RKO (cell line): ENCODE measurements around the gene PAF1.

Source experiments
- DNase-seq: peaks from one replicate; pipeline ENCODE4 v3.0.0-alpha.2; 2016; ENCODE audit warnings: low spot score

PAF1 gene

GRCh38 chr19:39416152-39417120 is 25.5 kb upstream of the PAF1 start:
- no peak for DNase-seq

- DNase-seq = no peak
Measured at GRCh38 chr19:39415111-39416046, 24.5 kb upstream of the PAF1 start.

- no peak for DNase-seq
Measured at GRCh38 chr19:39413911-39414608, 23.2 kb upstream of the PAF1 start.

- DNase-seq = peak; percentile 55
Measured at GRCh38 chr19:39413272-39413910, 22.5 kb upstream of the PAF1 start.

- DNase-seq = no peak
Measured at GRCh38 chr19:39412867-39413271, 22.0 kb upstream of the PAF1 start.

GRCh38 chr19:39412100-39412866 is 21.4 kb upstream of the PAF1 start, which contains the start of gene PLEKHG2:
TSS of gene PLEKHG2 (plus strand) at chr19:39412669. CDS start at chr19:39414087, 1,418 bp downstream.
- DNase-seq = peak; percentile 99

- DNase-seq = peak; percentile 93
Measured at GRCh38 chr19:39411832-39412099, 20.9 kb upstream of the PAF1 start.

GRCh38 chr19:39411081-39411831 is 20.4 kb upstream of the PAF1 start:
- DNase-seq = peak; percentile 67

- DNase-seq = no peak
Measured at GRCh38 chr19:39410831-39411080, 19.9 kb upstream of the PAF1 start.

- peak; percentile 61 for DNase-seq
Measured at GRCh38 chr19:39410017-39410830, 19.3 kb upstream of the PAF1 start.

- DNase-seq = peak; percentile 69
Measured at GRCh38 chr19:39409208-39410016, 18.5 kb upstream of the PAF1 start.

- DNase-seq = peak; percentile 75
Measured at GRCh38 chr19:39408392-39409207, 17.7 kb upstream of the PAF1 start.

GRCh38 chr19:39407660-39408391 is 16.9 kb upstream of the PAF1 start:
- peak; percentile 58 for DNase-seq

- no peak for DNase-seq
Measured at GRCh38 chr19:39407410-39407659, 16.4 kb upstream of the PAF1 start.

- peak; percentile 82 for DNase-seq
Measured at GRCh38 chr19:39406656-39407409, 15.9 kb upstream of the PAF1 start, which contains the start of gene ZFP36. TSS of gene ZFP36 (plus strand) at chr19:39406847. CDS start at chr19:39406905, 58 bp downstream.

- DNase-seq = peak; percentile 70
Measured at GRCh38 chr19:39405958-39406655, 15.2 kb upstream of the PAF1 start.
